CD4-positive, alpha-beta T cell (primary cell): ENCODE results near the gene RNF220. TPM values are rescaled to one million over a fixed set of nuclear protein-coding genes. Genes with fewer than 3 reads are reported as not detected.

Source experiments
- ATAC-seq: fragments of 200-7000 bp; cut with Tn5 transposase; one replicate; pipeline ENCODE4 v1.10.0; 2022; ENCODE audit warnings: mild to moderate bottlenecking; ENCODE audit not compliant: poor library complexity
- CTCF ChIA-PET: fragments of 350-600 bp; sonication (Branson Sonifier 250); formaldehyde crosslinking; loops from one replicate; lab custom pipeline; 2021; ENCODE audit warnings: antibody characterized with exemption, inconsistent platforms; lab: Charles Lee
- POLR2A ChIA-PET: fragments of 350-600 bp; sonication (Branson Sonifier 250); formaldehyde crosslinking; loops from one replicate; lab custom pipeline; 2021; ENCODE audit warnings: antibody characterized with exemption, inconsistent platforms; lab: Charles Lee
- DNase-seq, 14 experiments: peaks; one replicate each; pipeline ENCODE4 v3.0.0-alpha.2; 2013 to 2020; ENCODE audit warnings: mixed read lengths in 2 of 14
- H3K27ac ChIP-seq, 2 donors: one replicate each; pipeline versions ENCODE4 v1.5.1 to v1.7.0; 2013; ENCODE audit warnings: low read length in 2 of 2, low read depth in 1 of 2, mild to moderate bottlenecking in 1 of 2
- H3K27me3 ChIP-seq, 2 experiments: 1 replicate in 1 of 2; 2 replicates in 1 of 2; pipeline versions ENCODE4 v1.6.1 to v1.7.0; 2013; ENCODE audit warnings: low read length in 2 of 2, control low read depth in 1 of 2, mild to moderate bottlenecking in 1 of 2, moderate library complexity in 1 of 2; ENCODE audit not compliant: insufficient read depth in 2 of 2, control insufficient read depth in 1 of 2
- H3K36me3 ChIP-seq: one replicate; pipeline ENCODE4 v1.6.1; 2013; ENCODE audit warnings: low read length, control low read depth; ENCODE audit not compliant: insufficient read depth
- H3K4me1 ChIP-seq: one replicate; pipeline ENCODE4 v1.6.1; 2013; ENCODE audit warnings: low read length, control low read depth; ENCODE audit not compliant: insufficient read depth
- H3K4me3 ChIP-seq: one replicate; pipeline ENCODE4 v1.5.1; 2013; ENCODE audit warnings: mild to moderate bottlenecking, low read length, moderate library complexity
- H3K9me3 ChIP-seq, 2 experiments: 1 replicate in 1 of 2; 2 replicates in 1 of 2; pipeline versions ENCODE4 v1.6.1 to v1.7.0; 2013; ENCODE audit warnings: low read length in 2 of 2, mild to moderate bottlenecking in 2 of 2, control low read depth in 1 of 2, moderate library complexity in 1 of 2; ENCODE audit not compliant: control insufficient read depth in 1 of 2, insufficient read depth in 1 of 2
- H3K27ac Mint-ChIP-seq: one replicate; pipeline ENCODE4 v1.8.0; 2020; ENCODE audit warnings: mixed read lengths
- H3K27me3 Mint-ChIP-seq: one replicate; pipeline ENCODE4 v1.8.0; 2021; ENCODE audit warnings: mixed read lengths
- H3K36me3 Mint-ChIP-seq: one replicate; pipeline ENCODE4 v1.8.0; 2021; ENCODE audit warnings: low read depth, mixed read lengths
- H3K4me1 Mint-ChIP-seq: one replicate; pipeline ENCODE4 v1.8.0; 2021; ENCODE audit warnings: low read depth, mixed read lengths
- H3K4me3 Mint-ChIP-seq: one replicate; pipeline ENCODE4 v1.8.0; 2020; ENCODE audit warnings: mild to moderate bottlenecking, mixed read lengths
- H3K9me3 Mint-ChIP-seq: one replicate; pipeline ENCODE4 v1.8.0; 2020; ENCODE audit warnings: mixed read lengths
- CTCF ChIP-seq: fragments of 200-600 bp; IDR thresholded peaks from one replicate; pipeline ENCODE4 v1.8.0; 2022; ENCODE audit warnings: antibody characterized with exemption, mild to moderate bottlenecking
- intact Hi-C, 2 experiments: fragments of 100-400 bp; cut with DNase I in 1 of 2; cut with micrococcal nuclease in 1 of 2; formaldehyde crosslinking; loops; one replicate each; pipeline versions ENCODE4 v1.15.1 to v1.9.0; 2023 to 2025; cut with DNase I, micrococcal nuclease
- total RNA-seq, 174 experiments: library from RNA in 2 of 174; stranded (reverse) in 2 of 174; gene quantifications; one replicate each; pipeline ENCODE4 v1.2.3 and lab custom pipeline; 2021 to 2026

RNF220 gene
- total RNA-seq, 2 experiments from 2014 or later, result 76.0 to 77.9 TPM

GRCh38 chr1:44688760-44689446, 283.8 kb downstream of the RNF220 start:
- H3K9me3 Mint-ChIP-seq, result no peaks in the 10 kb centered on the region
- intact Hi-C loops, result no loop called here
- no peak overlapping the region for H3K27ac ChIP-seq
- no peak overlapping the region for H3K4me3 Mint-ChIP-seq
- ChIA-PET CTCF (no interaction called here), POLR2A (no interaction called here)
- no peak overlapping the region for H3K27ac Mint-ChIP-seq
- no peaks in the 10 kb centered on the region for H3K4me1 ChIP-seq
- H3K36me3 Mint-ChIP-seq, result no peaks in the 10 kb centered on the region
- no peak overlapping the region for H3K4me3 ChIP-seq
- no peak for TF ChIP-seq CTCF
- no peak for DNase-seq
- no peaks in the 10 kb centered on the region for H3K4me1 Mint-ChIP-seq
- H3K36me3 ChIP-seq, result no peaks in the 10 kb centered on the region
- H3K27me3 ChIP-seq, result no peaks in the 10 kb centered on the region
- H3K27me3 Mint-ChIP-seq, result peaks cover 5% of the 10 kb centered on the region
- ATAC-seq, result no peak
- H3K9me3 ChIP-seq, result no peaks in the 10 kb centered on the region

DNA sequence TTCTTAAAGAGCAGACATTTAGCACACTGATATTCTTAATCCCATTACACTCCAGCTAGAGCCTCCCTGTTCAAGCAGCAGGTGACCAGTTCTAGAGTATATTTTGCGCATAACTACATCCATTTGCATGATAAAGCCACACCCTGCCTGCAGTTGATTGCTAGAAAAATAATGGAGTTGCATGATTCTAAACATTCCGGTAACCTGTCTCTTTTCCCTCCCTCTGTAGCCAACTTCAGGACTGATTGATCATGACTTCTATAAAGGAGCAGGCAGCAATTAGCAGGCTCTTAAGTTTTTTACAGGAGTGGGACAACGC, 284.4 kb downstream of the RNF220 start:
- H3K36me3 Mint-ChIP-seq, result no peaks in the 10 kb centered on the region
- H3K4me1 Mint-ChIP-seq, result no peaks in the 10 kb centered on the region
- no peaks in the 10 kb centered on the region for H3K9me3 Mint-ChIP-seq
- H3K4me3 ChIP-seq, result no peak overlapping the region
- CTCF ChIA-PET, result no interaction called here
- intact Hi-C loops, result no loop called here
- H3K27ac Mint-ChIP-seq, result no peak overlapping the region
- no peaks in the 10 kb centered on the region for H3K4me1 ChIP-seq
- TF ChIP-seq CTCF, result no peak
- peaks cover 5% of the 10 kb centered on the region for H3K27me3 Mint-ChIP-seq
- DNase-seq, result no peak
- H3K27me3 ChIP-seq, result no peaks in the 10 kb centered on the region
- H3K4me3 Mint-ChIP-seq, result no peak overlapping the region
- POLR2A ChIA-PET, result no interaction called here
- H3K36me3 ChIP-seq, result no peaks in the 10 kb centered on the region
- no peak for ATAC-seq
- H3K9me3 ChIP-seq, result no peaks in the 10 kb centered on the region
- H3K27ac ChIP-seq, result no peak overlapping the region

DNA sequence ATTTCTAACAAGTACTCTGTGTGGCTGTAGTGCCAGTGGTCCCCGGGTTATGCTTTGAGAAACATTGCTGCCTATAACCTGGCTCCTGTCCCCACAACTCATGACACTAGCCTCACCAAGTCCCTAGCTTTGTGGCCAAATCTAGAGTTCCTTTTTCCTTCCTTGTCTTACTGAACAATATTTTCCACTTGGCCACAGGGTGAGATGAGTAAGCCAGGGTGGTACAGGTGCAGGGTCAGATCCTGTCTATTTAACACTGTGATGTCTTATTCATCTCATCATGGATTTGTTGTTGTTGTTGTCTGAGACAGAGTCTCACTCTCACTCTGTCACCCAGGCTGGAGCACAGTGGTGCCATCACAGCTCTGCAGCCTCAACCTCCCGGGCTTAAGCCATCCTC, 288.1 kb downstream of the RNF220 start:
- no peak overlapping the region for H3K4me3 Mint-ChIP-seq
- no peak for DNase-seq
- peaks cover 5% of the 10 kb centered on the region for H3K27me3 Mint-ChIP-seq
- no peaks in the 10 kb centered on the region for H3K36me3 Mint-ChIP-seq
- no peaks in the 10 kb centered on the region for H3K36me3 ChIP-seq
- ATAC-seq, result no peak
- no peak for TF ChIP-seq CTCF
- no peaks in the 10 kb centered on the region for H3K9me3 ChIP-seq
- H3K9me3 Mint-ChIP-seq, result no peaks in the 10 kb centered on the region
- ChIA-PET CTCF (interaction anchor here (0.6 kb wide), 1 partner anchor 849 kb away, joined by 3 read pairs; no protein-coding TSS in a partner anchor), POLR2A (no interaction called here)
- H3K4me1 Mint-ChIP-seq, result peaks cover 14% of the 10 kb centered on the region
- intact Hi-C loops, result no loop called here
- no peak overlapping the region for H3K27ac ChIP-seq
- H3K27me3 ChIP-seq, result no peaks in the 10 kb centered on the region
- H3K4me3 ChIP-seq, result no peak overlapping the region
- H3K4me1 ChIP-seq, result peaks cover 16% of the 10 kb centered on the region
- H3K27ac Mint-ChIP-seq, result no peak overlapping the region
